ENCODE data around the gene CWC15.

CWC15 gene

GRCh38 chr11:94926698-94927237, 46.6 kb downstream of the CWC15 start:
- no peak overlapping the region for H3K27ac ChIP-seq (ENCODE audit: extremely low read depth, low read depth, low read length)
- H3K36me3 ChIP-seq (ENCODE audit: control insufficient read depth in 2 of 2, insufficient read depth in 1 of 2, low read length in 2 of 2), result no peaks in the 10 kb centered on the region
- no peaks in the 10 kb centered on the region for H3K9me3 ChIP-seq (ENCODE audit: control insufficient read depth, insufficient read depth, low read depth, low read length)
- TF ChIP-seq ZNF626 (tag by site-specific recombination; IDR thresholded peaks at IDR 0.05), result no peak
- TF ChIP-seq ZNF19 (tag by site-specific recombination; IDR thresholded peaks at IDR 0.05; ENCODE audit: low read depth), result no peak
- TF ChIP-seq ZNF239 (tag by site-specific recombination; IDR thresholded peaks at IDR 0.05), result no peak
- no peak for TF ChIP-seq SCRT1 (tag by site-specific recombination; IDR thresholded peaks at IDR 0.05; ENCODE audit: borderline replicate concordance)
- no peak for TF ChIP-seq PATZ1 (tag by site-specific recombination; IDR thresholded peaks at IDR 0.05)
- TF ChIP-seq RBAK (tag by site-specific recombination; IDR thresholded peaks at IDR 0.05), result no peak
- no peak for TF ChIP-seq ZNF214 (tag by site-specific recombination; IDR thresholded peaks at IDR 0.05; ENCODE audit: borderline replicate concordance)
- TF ChIP-seq ZBTB48 (tag by site-specific recombination; IDR thresholded peaks at IDR 0.05), result no peak
- H3K4me3 ChIP-seq (ENCODE audit: low read depth, low read length), result no peak overlapping the region
- POLR2A ChIA-PET, result no interaction called here
- CTCF ChIA-PET, result interaction anchor here (0.5 to 1.0 kb wide), 2 partner anchors 15 to 22 kb away, joined by 3 read pairs; no protein-coding TSS in a partner anchor
- H3K4me1 ChIP-seq (ENCODE audit: control insufficient read depth, insufficient read depth, low read length), result no peaks in the 10 kb centered on the region

GRCh38 chr11:94926271-94926625, 47.1 kb downstream of the CWC15 start:
- H3K36me3 ChIP-seq (ENCODE audit: control insufficient read depth in 2 of 2, insufficient read depth in 1 of 2, low read length in 2 of 2), result no peaks in the 10 kb centered on the region
- TF ChIP-seq ZNF623 (tag by site-specific recombination; IDR thresholded peaks at IDR 0.05), result no peak
- no peak for TF ChIP-seq ATF2 (tag by site-specific recombination; IDR thresholded peaks at IDR 0.05; ENCODE audit: low read depth)
- TF ChIP-seq ELK4 (IDR thresholded peaks at IDR 0.05; ENCODE audit: borderline replicate concordance, low read depth, low read length), result no peak
- no peak for TF ChIP-seq ZNF621 (tag by site-specific recombination; IDR thresholded peaks at IDR 0.05)
- TF ChIP-seq ZBTB49 (tag by site-specific recombination; IDR thresholded peaks at IDR 0.05; ENCODE audit: low read depth), result no peak
- TF ChIP-seq ZNF114 (tag by site-specific recombination; IDR thresholded peaks at IDR 0.05), result no peak
- no peak for TF ChIP-seq ZNF529 (tag by site-specific recombination; IDR thresholded peaks at IDR 0.05; ENCODE audit: insufficient replicate concordance)
- TF ChIP-seq ZNF214 (tag by site-specific recombination; IDR thresholded peaks at IDR 0.05; ENCODE audit: borderline replicate concordance), result no peak
- no peak for TF ChIP-seq REST (tag by site-specific recombination; IDR thresholded peaks at IDR 0.05)
- TF ChIP-seq ZNF18 (tag by site-specific recombination; IDR thresholded peaks at IDR 0.05), result no peak
- TF ChIP-seq BCL6B (tag by site-specific recombination; IDR thresholded peaks at IDR 0.05), result no peak
- no peak for TF ChIP-seq ZNF792 (tag by site-specific recombination; IDR thresholded peaks at IDR 0.05)
- no peak for TF ChIP-seq ZNF585B (tag by site-specific recombination; IDR thresholded peaks at IDR 0.05)
- H3K27ac ChIP-seq (ENCODE audit: extremely low read depth, low read depth, low read length), result no peak overlapping the region
- ChIA-PET CTCF (no interaction called here), POLR2A (no interaction called here)
- no peaks in the 10 kb centered on the region for H3K4me1 ChIP-seq (ENCODE audit: control insufficient read depth, insufficient read depth, low read length)
- H3K9me3 ChIP-seq (ENCODE audit: control insufficient read depth, insufficient read depth, low read depth, low read length), result no peaks in the 10 kb centered on the region
- H3K4me3 ChIP-seq (ENCODE audit: low read depth, low read length), result no peak overlapping the region

All from HEK293 (cell line).